Fibroblast of the aortic adventitia (primary cell): ENCODE data around the gene PDE1A. TPM values are rescaled to one million over a fixed set of nuclear protein-coding genes. Genes with fewer than 3 reads are reported as not detected.

ENCODE experiments used
- small RNA-seq: library from RNA; depleted of rRNA; stranded (forward); fragments of <200 nt; gene quantifications from one replicate; pipeline ENCODE3, GENCODE V24; 2012
- total RNA-seq: library from RNA; depleted of rRNA; stranded (reverse); fragments of >200 nt; gene quantifications from 2 replicates; pipeline ENCODE4 v1.2.3, GENCODE V29; 2012; ENCODE audit warnings: low replicate concordance

The PDE1A gene
- total RNA-seq, 1 donor, result 18.7 TPM

Small RNA genes within 50 kb of the gene (small RNA-seq; reads per million reads assigned to genes)
- not detected for gene RN7SL267P
